Measurements from ENCODE around the gene ZYG11B. TPM values are rescaled to one million over a fixed set of nuclear protein-coding genes. Genes with fewer than 3 reads are reported as not detected.
"Not testable (repeated sequence)": the region's sequence is repeated elsewhere in the genome, so short reads cannot be mapped to it uniquely, and the experiment has no call there.

Gene ZYG11B
- 10 to 100 TPM; 13.7 to 13.8 TPM for total RNA-seq

DNA sequence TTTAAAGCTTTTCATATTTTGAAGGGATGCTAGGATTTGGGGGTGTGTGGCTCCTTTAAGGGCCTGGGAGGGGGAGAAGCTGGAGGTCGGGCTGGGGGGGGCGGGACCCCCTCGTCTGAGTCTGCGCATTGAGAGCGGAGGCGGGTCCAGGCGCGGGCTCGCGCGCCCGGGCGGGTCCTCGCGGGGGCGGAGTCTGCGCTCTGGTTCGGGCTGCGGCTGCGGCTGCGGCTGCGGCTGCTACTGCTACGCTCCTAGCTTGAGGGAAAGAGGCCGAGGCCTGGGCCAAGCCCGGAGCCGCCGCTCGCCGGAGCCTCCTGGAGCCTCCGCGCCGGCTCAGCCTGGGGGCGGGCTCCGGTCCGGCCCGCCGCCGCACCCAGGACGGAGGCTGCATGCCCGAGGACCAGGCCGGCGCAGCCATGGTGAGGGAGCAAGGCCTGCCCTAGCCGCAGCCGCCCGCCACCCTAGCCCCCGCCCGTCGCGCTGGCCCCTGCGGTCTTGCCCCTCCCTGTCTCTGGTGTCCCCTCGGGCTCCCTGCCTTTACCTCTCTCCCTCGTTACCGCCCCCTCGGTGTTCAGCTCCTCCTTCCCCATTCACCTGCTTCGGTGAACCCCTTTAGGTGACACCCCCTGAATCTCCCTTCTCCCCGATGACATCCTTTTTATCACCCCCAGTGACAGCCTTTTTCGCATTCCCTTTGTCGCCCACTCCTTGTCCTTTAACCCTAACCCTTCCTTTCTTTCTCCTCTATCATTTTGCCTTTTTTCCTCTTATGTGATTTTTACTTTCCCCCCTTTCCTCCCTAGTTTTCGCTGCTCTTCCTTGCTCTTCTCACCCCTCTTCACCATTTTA is at the start of gene ZYG11B:
Gene ZYG11B, plus strand, starts transcription at position 189 of the 849 bp plus-strand sequence. Its CDS starts 201 bp downstream, at position 390.
- H3K36me3 Mint-ChIP-seq: no peaks in the 10 kb centered on the region
- DNase-seq (peak; percentile 97), ATAC-seq (ENCODE audit: low read depth) (peak; percentile 88)
- peak within 1 kb of the TSS; percentile 93 for H3K4me3 Mint-ChIP-seq
- peaks cover 24% of the 10 kb centered on the region for H3K4me1 Mint-ChIP-seq
- POLR2A ChIA-PET: interaction anchor here (0.6 to 2.7 kb wide), 5 partner anchors 16 to 434 kb away, joined by 3 to 16 read pairs (median 4); no protein-coding TSS in a partner anchor
- H3K27me3 Mint-ChIP-seq: peaks cover 5% of the 10 kb centered on the region
- H3K9me3 Mint-ChIP-seq: no peaks in the 10 kb centered on the region
- peak within 1 kb of the TSS; percentile 91 for H3K27ac Mint-ChIP-seq

DNA sequence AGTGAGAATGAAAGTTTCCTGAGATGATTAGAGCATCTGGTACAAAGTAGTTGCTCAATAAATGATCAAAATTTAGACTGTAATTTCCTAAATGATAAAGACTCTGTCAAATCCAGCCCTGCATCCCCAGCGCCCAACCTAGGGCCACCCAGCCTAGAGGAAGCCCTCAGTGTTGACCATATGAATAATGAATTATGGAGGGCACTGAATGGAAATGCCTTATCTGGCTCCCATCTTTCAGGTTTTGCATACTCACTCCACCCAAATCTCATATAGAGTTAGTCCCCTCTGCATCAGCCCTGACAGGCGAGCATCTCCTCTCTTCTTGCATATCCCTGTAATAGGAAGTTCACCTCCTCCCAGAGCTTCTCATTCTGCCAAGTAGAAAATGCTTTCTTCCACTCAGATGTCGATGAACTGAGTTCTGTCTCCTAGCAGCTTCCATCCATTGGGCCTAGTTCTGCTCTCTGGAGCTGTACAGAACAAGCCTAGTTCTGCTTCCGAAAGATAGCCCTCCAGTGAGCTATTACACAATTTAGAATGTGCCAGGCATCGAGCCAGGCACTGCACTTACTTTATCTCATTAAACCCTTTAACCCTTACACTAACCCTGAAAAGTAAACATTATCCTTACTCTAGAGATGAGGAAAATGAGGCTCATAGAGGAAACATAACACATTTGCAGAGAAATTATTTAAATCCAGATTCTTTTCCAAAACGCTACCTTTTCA is 49.0 kb upstream of the ZYG11B start:
- ATAC-seq (ENCODE audit: low read depth): no peak
- Mint-ChIP-seq H3K27me3 (no peaks in the 10 kb centered on the region), H3K36me3 (peaks cover 4% of the 10 kb centered on the region), H3K4me3 (no peak overlapping the region), H3K4me1 (peaks cover 18% of the 10 kb centered on the region), H3K9me3 (no peaks in the 10 kb centered on the region), H3K27ac (no peak overlapping the region)
- no peak for DNase-seq
- POLR2A ChIA-PET: interaction anchor here (1.3 kb wide), 1 partner anchor 124 kb away, joined by 3 read pairs; no protein-coding TSS in a partner anchor

- POLR2A ChIA-PET: no interaction called here
- DNase-seq: no peak
- no peak for ATAC-seq (ENCODE audit: low read depth)
- no peak overlapping the region for H3K4me3 Mint-ChIP-seq
- H3K36me3 Mint-ChIP-seq: peaks cover 7% of the 10 kb centered on the region
- no peaks in the 10 kb centered on the region for H3K27me3 Mint-ChIP-seq
- no peaks in the 10 kb centered on the region for H3K9me3 Mint-ChIP-seq
- no peak overlapping the region for H3K27ac Mint-ChIP-seq
- H3K4me1 Mint-ChIP-seq: peaks cover 11% of the 10 kb centered on the region
Measured at GRCh38 chr1:52679048-52679447, 47.2 kb upstream of the ZYG11B start.

- Mint-ChIP-seq H3K4me1 (peaks cover 8% of the 10 kb centered on the region), H3K27me3 (no peaks in the 10 kb centered on the region), H3K9me3 (no peaks in the 10 kb centered on the region), H3K27ac (no peak overlapping the region), H3K4me3 (no peak overlapping the region), H3K36me3 (peaks cover 7% of the 10 kb centered on the region)
- DNase-seq (no peak), ATAC-seq (ENCODE audit: low read depth) (no peak)
- POLR2A ChIA-PET: no interaction called here
Measured at GRCh38 chr1:52679498-52679897, 46.8 kb upstream of the ZYG11B start.

DNA sequence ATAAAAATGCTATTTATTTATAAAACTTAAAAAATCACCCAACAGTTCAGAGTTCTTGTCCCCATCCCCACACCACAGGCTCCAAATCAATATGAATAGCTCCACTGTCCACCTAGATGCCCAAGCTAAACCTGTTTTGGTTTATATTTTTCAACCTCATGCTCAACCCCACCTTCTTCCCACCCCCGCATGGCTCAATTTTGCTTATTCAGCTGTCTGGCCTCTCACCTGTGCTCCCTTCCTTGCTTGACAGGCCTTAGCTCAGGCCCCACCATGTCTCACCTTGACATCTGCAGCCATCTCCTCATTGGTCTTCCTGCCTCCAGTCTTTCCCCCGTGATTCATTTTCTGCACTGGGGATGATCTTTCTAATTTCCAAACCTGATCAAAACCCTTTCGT is 45.9 kb upstream of the ZYG11B start:
- no peak for DNase-seq
- H3K36me3 Mint-ChIP-seq: peaks cover 9% of the 10 kb centered on the region
- no peak overlapping the region for H3K27ac Mint-ChIP-seq
- no peak overlapping the region for H3K4me3 Mint-ChIP-seq
- no peaks in the 10 kb centered on the region for H3K9me3 Mint-ChIP-seq
- H3K4me1 Mint-ChIP-seq: peaks cover 2% of the 10 kb centered on the region
- POLR2A ChIA-PET: interaction anchor here (0.5 kb wide), 1 partner anchor 27 kb away, joined by 4 read pairs; no protein-coding TSS in a partner anchor
- no peaks in the 10 kb centered on the region for H3K27me3 Mint-ChIP-seq
- no peak for ATAC-seq (ENCODE audit: low read depth)

- H3K4me3 Mint-ChIP-seq: no peak overlapping the region
Measured at GRCh38 chr1:52681136-52681535, 45.1 kb upstream of the ZYG11B start.

DNA sequence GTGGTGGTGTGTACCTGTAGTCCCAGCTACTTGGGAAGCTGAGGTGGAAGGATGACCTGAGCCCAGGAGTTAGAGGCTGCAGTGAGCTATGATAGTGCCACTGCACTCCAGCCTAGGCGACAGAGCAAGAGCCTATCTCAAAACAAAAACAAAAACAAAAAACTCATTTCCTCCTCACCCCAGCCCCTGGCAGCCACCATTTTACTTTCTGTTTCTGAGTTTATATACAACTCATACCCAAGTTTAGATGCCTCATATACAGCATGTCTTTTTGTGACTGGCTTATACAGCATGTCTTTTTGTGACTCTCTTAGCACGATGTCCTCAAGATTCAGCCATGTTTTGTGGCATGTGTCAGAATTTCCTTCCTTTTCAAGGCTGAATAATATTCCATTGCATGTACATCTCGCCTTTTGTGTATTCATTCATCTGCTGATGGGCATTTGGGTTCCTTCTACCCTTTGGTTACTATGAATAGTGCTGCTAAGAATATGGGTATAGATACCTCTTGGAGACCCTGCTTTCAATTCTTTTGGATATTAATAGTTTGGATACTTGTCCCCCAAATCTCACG is 42.8 kb upstream of the ZYG11B start:
- Mint-ChIP-seq H3K36me3 (peaks cover 22% of the 10 kb centered on the region), H3K9me3 (no peaks in the 10 kb centered on the region), H3K4me1 (peaks cover 6% of the 10 kb centered on the region), H3K27ac (no peak overlapping the region), H3K4me3 (no peak overlapping the region), H3K27me3 (no peaks in the 10 kb centered on the region)
- POLR2A ChIA-PET: no interaction called here
- ATAC-seq (ENCODE audit: low read depth): no peak
- DNase-seq: no peak

More at GRCh38 chr1:52681136-52681535, 45.1 kb upstream of the ZYG11B start:
- no peaks in the 10 kb centered on the region for H3K27me3 Mint-ChIP-seq
- H3K4me1 Mint-ChIP-seq: peaks cover 4% of the 10 kb centered on the region
- peaks cover 11% of the 10 kb centered on the region for H3K36me3 Mint-ChIP-seq
- no peak for DNase-seq
- no peaks in the 10 kb centered on the region for H3K9me3 Mint-ChIP-seq
- no peak for ATAC-seq (ENCODE audit: low read depth)
- POLR2A ChIA-PET: no interaction called here
- H3K27ac Mint-ChIP-seq: no peak overlapping the region

DNA sequence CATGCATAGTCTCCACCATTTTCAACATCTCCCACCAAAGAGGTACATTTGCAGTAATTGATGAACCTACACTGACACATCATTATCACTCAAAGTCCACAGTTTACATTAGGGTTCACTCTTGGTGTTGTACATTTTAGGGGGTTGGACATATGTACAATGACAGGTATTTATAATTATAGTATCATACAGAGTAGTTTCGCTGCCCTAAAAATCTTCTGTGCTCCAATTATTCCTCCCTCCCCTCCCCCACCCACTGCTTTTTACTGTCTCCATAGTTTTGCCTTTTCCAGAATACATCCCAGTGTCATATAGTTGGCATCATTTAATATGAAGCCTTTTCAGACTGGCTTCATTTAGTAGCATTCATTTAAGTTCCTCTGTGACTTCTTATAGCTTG is 41.7 kb upstream of the ZYG11B start:
- Mint-ChIP-seq H3K9me3 (no peaks in the 10 kb centered on the region), H3K27me3 (no peaks in the 10 kb centered on the region), H3K4me1 (peaks cover 4% of the 10 kb centered on the region), H3K4me3 (no peak overlapping the region), H3K27ac (no peak overlapping the region), H3K36me3 (peaks cover 22% of the 10 kb centered on the region)
- DNase-seq (no peak), ATAC-seq (ENCODE audit: low read depth) (no peak)
- POLR2A ChIA-PET: interaction anchor here (0.7 kb wide), 1 partner anchor 490 kb away, joined by 3 read pairs; no protein-coding TSS in a partner anchor

GRCh38 chr1:52686261-52686751 is 39.9 kb upstream of the ZYG11B start:
- H3K27me3 Mint-ChIP-seq, H3K4me1 Mint-ChIP-seq, H3K9me3 Mint-ChIP-seq: not testable (repeated sequence)
- ATAC-seq (ENCODE audit: low read depth) (peak; percentile 98), DNase-seq (peak; percentile 76)
- peak overlapping the region; percentile 81 for H3K27ac Mint-ChIP-seq
- POLR2A ChIA-PET: interaction anchor here (0.8 to 1.4 kb wide), 3 partner anchors 133 to 321 kb away, joined by 3 to 7 read pairs (median 5); partner anchors contain the start of genes CC2D1B and TUT4
- H3K4me3 Mint-ChIP-seq: peak overlapping the region; percentile 28
- peaks cover 25% of the 10 kb centered on the region for H3K36me3 Mint-ChIP-seq

GRCh38 chr1:52686830-52687229 is 39.4 kb upstream of the ZYG11B start:
- ATAC-seq (ENCODE audit: low read depth): no peak
- H3K36me3 Mint-ChIP-seq: peaks cover 27% of the 10 kb centered on the region
- POLR2A ChIA-PET: interaction anchor here (0.8 to 1.4 kb wide), 2 partner anchors 134 to 283 kb away, joined by 3 to 7 read pairs; partner anchors contain the start of gene TUT4
- peaks cover 4% of the 10 kb centered on the region for H3K4me1 Mint-ChIP-seq
- no peak for DNase-seq
- H3K27me3 Mint-ChIP-seq: no peaks in the 10 kb centered on the region
- no peaks in the 10 kb centered on the region for H3K9me3 Mint-ChIP-seq
- H3K4me3 Mint-ChIP-seq: no peak overlapping the region
- H3K27ac Mint-ChIP-seq: peak overlapping the region; percentile 81

GRCh38 chr1:52691821-52692220 is 34.4 kb upstream of the ZYG11B start:
- peaks cover 27% of the 10 kb centered on the region for H3K36me3 Mint-ChIP-seq
- H3K4me3 Mint-ChIP-seq: no peak overlapping the region
- peaks cover 9% of the 10 kb centered on the region for H3K4me1 Mint-ChIP-seq
- DNase-seq (no peak), ATAC-seq (ENCODE audit: low read depth) (no peak)
- H3K27me3 Mint-ChIP-seq: no peaks in the 10 kb centered on the region
- no peaks in the 10 kb centered on the region for H3K9me3 Mint-ChIP-seq
- POLR2A ChIA-PET: interaction anchor here (0.7 kb wide), 1 partner anchor 705 kb away, joined by 4 read pairs; no protein-coding TSS in a partner anchor
- H3K27ac Mint-ChIP-seq: no peak overlapping the region

GRCh38 chr1:52692697-52693096 is 33.6 kb upstream of the ZYG11B start:
- H3K4me1 Mint-ChIP-seq: peaks cover 12% of the 10 kb centered on the region
- peaks cover 22% of the 10 kb centered on the region for H3K36me3 Mint-ChIP-seq
- H3K27me3 Mint-ChIP-seq: no peaks in the 10 kb centered on the region
- ATAC-seq (ENCODE audit: low read depth): no peak
- POLR2A ChIA-PET: no interaction called here
- no peaks in the 10 kb centered on the region for H3K9me3 Mint-ChIP-seq
- H3K27ac Mint-ChIP-seq: no peak overlapping the region
- no peak overlapping the region for H3K4me3 Mint-ChIP-seq
- no peak for DNase-seq

GRCh38 chr1:52693351-52693750 is 32.9 kb upstream of the ZYG11B start:
- H3K9me3 Mint-ChIP-seq; H3K4me3 Mint-ChIP-seq; POLR2A ChIA-PET; H3K27me3 Mint-ChIP-seq; ATAC-seq (ENCODE audit: low read depth); H3K27ac Mint-ChIP-seq; DNase-seq: not testable (repeated sequence)
- Mint-ChIP-seq H3K4me1 (peaks cover 14% of the 10 kb centered on the region), H3K36me3 (peaks cover 22% of the 10 kb centered on the region)
